K562 (cell line): ENCODE measurements around the gene CCDC158. TPM values are rescaled to one million over a fixed set of nuclear protein-coding genes. Genes with fewer than 3 reads are reported as not detected.

Experiments used
- ATAC-seq: fragments of 200-7000 bp; cut with Tn5 transposase; 3 replicates; pipeline ENCODE4 v1.9.1; 2020; ENCODE audit warnings: moderate library complexity
- BruUV-seq: library from RNA; stranded (reverse); fragments of 400-500 nt; replicated peaks from 2 replicates; lab custom pipeline; 2021; lab: Mats Ljungman, UMichigan
- CTCF ChIA-PET: fragments of 300-600 bp; formaldehyde crosslinking; extraction: SDS; loops from one replicate; lab custom pipeline; 2021; ENCODE audit warnings: low intra/inter-chr PET ratio; lab: Yijun Ruan, JAX
- POLR2A ChIA-PET: fragments of 300-600, 350-650 bp; sonication (Branson Sonifier 250); formaldehyde crosslinking; extraction: SDS; loops from one replicate; lab custom pipeline; 2021; ENCODE audit warnings: antibody characterized with exemption, inconsistent platforms; lab: Yijun Ruan, JAX
- DNase-seq, 4 experiments: peaks; one replicate each; pipeline versions ENCODE4 v3.0.0 to v3.0.0-alpha.2; 2011 to 2018; ENCODE audit warnings: low spot score in 3 of 4, mixed read lengths in 3 of 4; ENCODE audit errors: extremely low read depth in 1 of 4
- FAIRE-seq: peaks from 2 replicates; lab custom pipeline; 2011; peaks lifted over from hg19 to GRCh38; lab: Jason Lieb, UNC
- H2AFZ ChIP-seq: 2 replicates; pipeline ENCODE4 v1.6.0; 2011; ENCODE audit warnings: low read depth, low read length, control low read depth, inconsistent platforms
- H3K27ac ChIP-seq: fragments of 200-600 bp; 3 replicates; pipeline ENCODE4 v1.8.0; 2011; ENCODE audit warnings: low read depth, mild to moderate bottlenecking, control low read depth, inconsistent platforms, low read length, moderate library complexity, mixed read lengths; ENCODE audit errors: extremely low read depth
- H3K27me3 ChIP-seq, 2 experiments: fragments of 300-600 bp in 1 of 2; 2 replicates in 1 of 2; 3 replicates in 1 of 2; pipeline versions ENCODE4 v1.6.0 to v1.8.0; 2011; ENCODE audit warnings: inconsistent platforms in 2 of 2, low read length in 2 of 2, mild to moderate bottlenecking in 1 of 2, mixed read lengths in 1 of 2, moderate library complexity in 1 of 2; ENCODE audit not compliant: control insufficient read depth in 2 of 2, insufficient read depth in 2 of 2
- H3K36me3 ChIP-seq: fragments of 300-600 bp; 3 replicates; pipeline ENCODE4 v1.8.0; 2011; ENCODE audit warnings: mild to moderate bottlenecking, low read length, inconsistent platforms; ENCODE audit not compliant: control insufficient read depth, insufficient read depth
- H3K4me1 ChIP-seq, 2 experiments: fragments of 200-600 bp in 1 of 2; replicated peaks in 1 of 2; 2 replicates in 1 of 2; 3 replicates in 1 of 2; pipeline versions ENCODE4 v1.5.1 to v1.8.0; 2011; ENCODE audit warnings: inconsistent platforms in 2 of 2, low read length in 2 of 2, mild to moderate bottlenecking in 1 of 2, mixed read lengths in 1 of 2, moderate library complexity in 1 of 2; ENCODE audit not compliant: control insufficient read depth in 2 of 2, insufficient read depth in 2 of 2
- H3K4me2 ChIP-seq: 2 replicates; pipeline ENCODE4 v1.6.1; 2011; ENCODE audit warnings: low read length, control low read depth, inconsistent platforms, mixed read lengths; ENCODE audit not compliant: insufficient read depth
- H3K4me3 ChIP-seq: fragments of 200-600 bp; sonication (generic), shearing (Covaris generic); 2 replicates; pipeline ENCODE4 v1.5.1; 2016; ENCODE audit warnings: control low read depth, inconsistent platforms
- H3K79me2 ChIP-seq: fragments of 200-600 bp; 3 replicates; pipeline ENCODE4 v1.8.0; 2011; ENCODE audit warnings: low read length, inconsistent platforms; ENCODE audit not compliant: control insufficient read depth, insufficient read depth
- H3K9ac ChIP-seq, 2 experiments: 2 replicates each; pipeline versions ENCODE4 v1.6.0 to v1.6.1; 2011; ENCODE audit warnings: low read depth in 2 of 2, low read length in 2 of 2, control low read depth in 1 of 2, inconsistent platforms in 1 of 2, mild to moderate bottlenecking in 1 of 2, mixed read lengths in 1 of 2; ENCODE audit not compliant: insufficient read depth in 1 of 2
- H3K9me1 ChIP-seq: one replicate; pipeline ENCODE4 v1.6.0; 2011; ENCODE audit warnings: inconsistent platforms, mild to moderate bottlenecking, low read length, moderate library complexity; ENCODE audit not compliant: control insufficient read depth, insufficient read depth
- H3K9me3 ChIP-seq: replicated peaks from 2 replicates; pipeline ENCODE4 v1.5.1; 2011; ENCODE audit warnings: low read depth, low read length, inconsistent platforms; ENCODE audit not compliant: control insufficient read depth, insufficient read depth
- H4K20me1 ChIP-seq: replicated peaks from 2 replicates; pipeline ENCODE4 v1.6.1; 2011; ENCODE audit warnings: low read length, inconsistent platforms, mixed read lengths; ENCODE audit not compliant: control insufficient read depth, insufficient read depth
- ATF3 ChIP-seq, 2 experiments: fragments of 450-650 bp in 1 of 2; sonication (generic) in 1 of 2; formaldehyde crosslinking in 1 of 2; IDR thresholded peaks in 1 of 2; conservative IDR thresholded peaks in 1 of 2; 2 replicates each; pipeline versions ENCODE4 v1.6.1 to v1.8.1; 2016 to 2023; ENCODE audit warnings: mild to moderate bottlenecking in 2 of 2, moderate library complexity in 2 of 2, inconsistent platforms in 1 of 2, missing genetic modification reagents in 1 of 2
- COPS2 ChIP-seq: fragments of 450-650 bp; conservative IDR thresholded peaks from 2 replicates; pipeline ENCODE4 v1.6.1; 2016; ENCODE audit warnings: mild to moderate bottlenecking, moderate library complexity
- HBP1 ChIP-seq: fragments of 450-650 bp; formaldehyde crosslinking; IDR thresholded peaks from 2 replicates; pipeline ENCODE4 v1.4.0; 2022; ENCODE audit warnings: missing genetic modification characterization
- MAX ChIP-seq: sonication (generic); formaldehyde crosslinking; IDR thresholded peaks from 2 replicates; pipeline ENCODE4 v1.9.0; 2022; ENCODE audit warnings: mild to moderate bottlenecking, missing genetic modification reagents
- NFE2 ChIP-seq: IDR thresholded peaks from 2 replicates; pipeline ENCODE4 v1.6.1; 2014; ENCODE audit warnings: antibody characterized with exemption, low read depth
- NFIC ChIP-seq: fragments of 450-650 bp; IDR thresholded peaks from 2 replicates; pipeline ENCODE4 v1.6.1; 2017; ENCODE audit warnings: mild to moderate bottlenecking, inconsistent platforms
- NFXL1 ChIP-seq: fragments of 450-650 bp; formaldehyde crosslinking; IDR thresholded peaks from 2 replicates; pipeline ENCODE4 v1.4.0; 2021; ENCODE audit warnings: mild to moderate bottlenecking
- NR2F6 ChIP-seq: fragments of 450-650 bp; formaldehyde crosslinking; IDR thresholded peaks from 2 replicates; pipeline ENCODE4 v1.4.0; 2020; ENCODE audit warnings: mild to moderate bottlenecking
- SIN3A ChIP-seq, 2 experiments: fragments of 150-350 bp in 1 of 2; IDR thresholded peaks; 2 replicates each; pipeline ENCODE4 v1.6.1; 2011 to 2016; ENCODE audit warnings: borderline replicate concordance in 2 of 2, low read depth in 2 of 2, low read length in 2 of 2, mild to moderate bottlenecking in 2 of 2, moderate library complexity in 2 of 2; ENCODE audit not compliant: control insufficient read depth in 1 of 2
- SPI1 ChIP-seq: IDR thresholded peaks from 2 replicates; pipeline ENCODE4 v1.6.1; 2011; ENCODE audit warnings: low read depth, low read length, control low read depth, borderline replicate concordance
- TRIM28 ChIP-seq: fragments of 450-650 bp; IDR thresholded peaks from 2 replicates; pipeline ENCODE4 v1.6.1; 2017
- UBTF ChIP-seq, 2 experiments: IDR thresholded peaks; 2 replicates each; pipeline ENCODE4 v1.6.1; 2012; ENCODE audit warnings: improper control_type of control experiment in 2 of 2, low read depth in 2 of 2, low read length in 2 of 2, borderline replicate concordance in 1 of 2
- ZHX1 ChIP-seq: fragments of 150-350 bp; conservative IDR thresholded peaks from 2 replicates; pipeline ENCODE4 v1.6.1; 2014; ENCODE audit warnings: low read length
- ZNF212 ChIP-seq: fragments of 450-650 bp; formaldehyde crosslinking; IDR thresholded peaks from 2 replicates; pipeline ENCODE4 v1.4.0; 2020; ENCODE audit warnings: mild to moderate bottlenecking
- WGBS: fragments of 100-300 bp; shearing (Covaris generic); methylation state at CpG from one replicate; pipeline ENCODE4 v1.1.6; 2016; ENCODE audit warnings: low coverage, mixed read lengths; ENCODE audit not compliant: insufficient coverage; ENCODE audit errors: missing lambda C conversion rate; 5-methylcytosine and 5-hydroxymethylcytosine counted together
- in situ Hi-C: fragments of 300-500 bp; cut with MboI; formaldehyde crosslinking; loops from 4 replicates; pipeline ENCODE4 v1.15.0; 2018; ENCODE audit warnings: inconsistent platforms, mixed read lengths
- intact Hi-C: fragments of 100-400 bp; cut with micrococcal nuclease; formaldehyde crosslinking; loops from 2 replicates; pipeline ENCODE4 v1.14.2; 2022
- polyA plus RNA-seq, 8 experiments: library from polyadenylated mRNA; depleted of rRNA in 4 of 8; stranded (reverse) in 5 of 8; unstranded in 3 of 8; fragments of >200 nt; fragmentation: Nextera tagmentation in 2 of 8; fragmentation: Illumina TruSeq in 1 of 8; extraction: Ambion mirVana in 2 of 8; extraction: Trizol in 1 of 8; gene quantifications; 2 replicates each; pipeline versions ENCODE4 v1.2.1 to v1.2.3, GENCODE V29; 2011 to 2014; ENCODE audit warnings: inconsistent platforms in 1 of 8, missing spikeins in 1 of 8
- total RNA-seq, 7 experiments: library from RNA; depleted of rRNA in 6 of 7; stranded (reverse); fragments of >200 nt in 6 of 7; fragmentation: Illumina TruSeq in 2 of 7; extraction: Trizol in 2 of 7; gene quantifications; 2 replicates each; pipeline versions ENCODE4 v1.2.1 to v1.2.3, GENCODE V29; 2011 to 2021; ENCODE audit warnings: low replicate concordance in 1 of 7

Gene CCDC158
- total and polyA plus RNA-seq, 9 of the 15 experiments (the other 6 are each of a cell fraction or from before 2014, with no cell fraction given) = not detected

- BruUV-seq = no TSS peak
- no peak overlapping the region for H3K27ac ChIP-seq
- H2AFZ ChIP-seq = peak overlapping the region; percentile 58; the same call in 1 of the 2 replicates
- in situ Hi-C loops (no loop called here), intact Hi-C loops (no loop called here)
- no peaks in the 10 kb centered on the region for H3K36me3 ChIP-seq
- H3K27me3 ChIP-seq = no peaks in the 10 kb centered on the region
- H4K20me1 ChIP-seq = no peaks in the 10 kb centered on the region
- H3K9me3 ChIP-seq = no peaks in the 10 kb centered on the region
- FAIRE-seq (no peak), ATAC-seq (peak; percentile 28; the same call in 1 of the 3 replicates), DNase-seq (no peak)
- no peaks in the 10 kb centered on the region for H3K9me1 ChIP-seq
- H3K9ac ChIP-seq = no peak overlapping the region
- H3K4me1 ChIP-seq = no peaks in the 10 kb centered on the region; a peak in 2 of 5 replicates
- no peak overlapping the region for H3K4me2 ChIP-seq
- ChIA-PET CTCF (no interaction called here), POLR2A (no interaction called here)
- TF ChIP-seq SIN3A (IDR thresholded peaks at IDR 0.05; ENCODE audit: borderline replicate concordance in 2 of 2, control insufficient read depth in 1 of 2, low read depth in 2 of 2, low read length in 2 of 2) (no peak), NFE2 (no peak), HBP1 (CRISPR knock-in tag) (no peak), NR2F6 (CRISPR knock-in tag) (no peak), TRIM28 (no peak), COPS2 (no peak), MAX (CRISPR knock-in tag) (no peak), UBTF (IDR thresholded peaks at IDR 0.05; ENCODE audit: borderline replicate concordance in 1 of 2, low read depth in 2 of 2, low read length in 2 of 2) (no peak), NFXL1 (CRISPR knock-in tag) (no peak), ZNF212 (CRISPR knock-in tag) (no peak), NFIC (no peak), SPI1 (no peak), ZHX1 (no peak), ATF3 (IDR thresholded peaks at IDR 0.05) (no peak), ATF3 (CRISPR knock-in tag; conservative IDR thresholded peaks at IDR 0.05) (no peak)
- no peaks in the 10 kb centered on the region for H3K79me2 ChIP-seq
- no peak overlapping the region for H3K4me3 ChIP-seq
- 47% methylated on average over 4 of the region's 4 CpGs for WGBS
Observed at GRCh38 chr4:76283900-76284299, 137.0 kb downstream of the CCDC158 start.
